Mesendoderm (in vitro differentiated cells): ENCODE data around the gene SH3BGR.

Experiments used
- DNase-seq: peaks from one replicate; pipeline ENCODE4 v3.0.0; 2013
- H2AK5ac ChIP-seq: 2 replicates; pipeline ENCODE4 v1.6.1; 2013; ENCODE audit warnings: low read length, inconsistent platforms
- H2BK120ac ChIP-seq: 2 replicates; pipeline ENCODE4 v1.6.1; 2013; ENCODE audit warnings: low read depth, mild to moderate bottlenecking, low read length, moderate library complexity, mixed read lengths
- H2BK15ac ChIP-seq: replicated peaks from 2 replicates; pipeline ENCODE4 v1.6.1; 2013; ENCODE audit warnings: low read depth, mild to moderate bottlenecking, moderate library complexity
- H2BK5ac ChIP-seq: 2 replicates; pipeline ENCODE4 v1.6.1; 2013; ENCODE audit warnings: low read length, inconsistent platforms
- H3K18ac ChIP-seq: 2 replicates; pipeline ENCODE4 v1.6.1; 2013; ENCODE audit warnings: mild to moderate bottlenecking, low read length, mixed read lengths
- H3K23ac ChIP-seq: one replicate; pipeline ENCODE4 v1.6.1; 2013; ENCODE audit warnings: low read length
- H3K27ac ChIP-seq: 2 replicates; pipeline ENCODE4 v1.5.1; 2013; ENCODE audit warnings: low read depth, mild to moderate bottlenecking, inconsistent platforms, low read length, moderate library complexity
- H3K27me3 ChIP-seq: 2 replicates; pipeline ENCODE4 v1.6.1; 2013; ENCODE audit warnings: low read length, control low read depth, mild to moderate bottlenecking, inconsistent platforms; ENCODE audit not compliant: insufficient read depth, poor library complexity
- H3K36me3 ChIP-seq: 2 replicates; pipeline ENCODE4 v1.6.1; 2013; ENCODE audit warnings: low read length, inconsistent platforms; ENCODE audit not compliant: control insufficient read depth, insufficient read depth
- H3K4ac ChIP-seq: one replicate; pipeline ENCODE4 v1.6.1; 2013; ENCODE audit warnings: low read depth, mild to moderate bottlenecking, low read length, moderate library complexity
- H3K4me1 ChIP-seq: 2 replicates; pipeline ENCODE4 v1.6.1; 2013; ENCODE audit warnings: low read depth, low read length, inconsistent platforms; ENCODE audit not compliant: control insufficient read depth
- H3K4me2 ChIP-seq: 2 replicates; pipeline ENCODE4 v1.6.1; 2013; ENCODE audit warnings: low read length
- H3K4me3 ChIP-seq: 2 replicates; pipeline ENCODE4 v1.5.1; 2013; ENCODE audit warnings: mild to moderate bottlenecking, low read length
- H3K56ac ChIP-seq: one replicate; pipeline ENCODE4 v1.6.1; 2013; ENCODE audit warnings: low read length
- H3K79me1 ChIP-seq: 2 replicates; pipeline ENCODE4 v1.6.1; 2013; ENCODE audit warnings: low read length, inconsistent platforms
- H3K79me2 ChIP-seq: 2 replicates; pipeline ENCODE4 v1.6.1; 2013; ENCODE audit warnings: mild to moderate bottlenecking, low read length; ENCODE audit not compliant: control insufficient read depth, insufficient read depth
- H3K9ac ChIP-seq: 2 replicates; pipeline ENCODE4 v1.6.1; 2013; ENCODE audit warnings: low read length, inconsistent platforms
- H4K5ac ChIP-seq: one replicate; pipeline ENCODE4 v1.6.1; 2013; ENCODE audit warnings: low read length
- H4K8ac ChIP-seq: one replicate; pipeline ENCODE4 v1.6.1; 2013; ENCODE audit warnings: low read depth, mild to moderate bottlenecking, control low read depth, low read length, moderate library complexity
- WGBS: extraction: QIAGEN DNeasy Blood & Tissue Kit; methylation state at CpG from one replicate; pipeline ENCODE4 v1.1.7; 2013; ENCODE audit warnings: low lambda C conversion rate, missing lambda C conversion rate; ENCODE audit not compliant: insufficient coverage; ENCODE audit errors: extremely low coverage; 5-methylcytosine and 5-hydroxymethylcytosine counted together

SH3BGR gene

GRCh38 chr21:39511102-39511501, 59.3 kb downstream of the SH3BGR start:
- no peaks in the 10 kb centered on the region for H3K79me1 ChIP-seq
- H2AK5ac ChIP-seq, result no peak overlapping the region
- no peaks in the 10 kb centered on the region for H3K36me3 ChIP-seq
- no peak overlapping the region for H2BK5ac ChIP-seq
- no peaks in the 10 kb centered on the region for H3K27me3 ChIP-seq
- no peak for DNase-seq
- no peak overlapping the region for H3K56ac ChIP-seq
- H3K4ac ChIP-seq, result no peak overlapping the region
- H4K8ac ChIP-seq, result no peak overlapping the region
- H3K4me1 ChIP-seq, result no peaks in the 10 kb centered on the region
- H2BK120ac ChIP-seq, result no peak overlapping the region
- no peak overlapping the region for H3K9ac ChIP-seq
- H3K4me2 ChIP-seq, result no peak overlapping the region
- no peak overlapping the region for H4K5ac ChIP-seq
- H3K79me2 ChIP-seq, result no peaks in the 10 kb centered on the region
- H3K27ac ChIP-seq, result no peak overlapping the region
- H3K18ac ChIP-seq, result no peak overlapping the region
- no peak overlapping the region for H2BK15ac ChIP-seq
- 100% methylated on average over 1 of the region's 3 CpGs for WGBS
- no peak overlapping the region for H3K23ac ChIP-seq
- no peak overlapping the region for H3K4me3 ChIP-seq

- Histone ChIP-seq H3K27me3 (no peaks in the 10 kb centered on the region), H3K79me1 (no peaks in the 10 kb centered on the region), H3K9ac (no peak overlapping the region), H3K4me3 (no peak overlapping the region), H3K79me2 (no peaks in the 10 kb centered on the region), H3K4ac (no peak overlapping the region), H4K5ac (no peak overlapping the region), H3K23ac (no peak overlapping the region), H2BK120ac (no peak overlapping the region), H3K56ac (no peak overlapping the region), H3K36me3 (no peaks in the 10 kb centered on the region), H4K8ac (no peak overlapping the region), H3K27ac (no peak overlapping the region), H2AK5ac (no peak overlapping the region), H3K4me2 (no peak overlapping the region), H3K4me1 (no peaks in the 10 kb centered on the region), H2BK15ac (no peak overlapping the region), H3K18ac (no peak overlapping the region), H2BK5ac (no peak overlapping the region)
- DNase-seq, result no peak
- WGBS, result no CpG with 5 or more reads among the region's 1 CpG
These were observed 62.0 kb downstream of the SH3BGR start for GRCh38 chr21:39513735-39514134.

- H3K27ac ChIP-seq, result no peak overlapping the region
- no CpG with 5 or more reads among the region's 8 CpGs for WGBS
- no peak overlapping the region for H3K9ac ChIP-seq
- H4K8ac ChIP-seq, result no peak overlapping the region
- H3K56ac ChIP-seq, result no peak overlapping the region
- H3K4me1 ChIP-seq, result no peaks in the 10 kb centered on the region
- no peak overlapping the region for H3K23ac ChIP-seq
- no peak for DNase-seq
- no peak overlapping the region for H2AK5ac ChIP-seq
- no peak overlapping the region for H3K4me2 ChIP-seq
- H3K27me3 ChIP-seq, result no peaks in the 10 kb centered on the region
- H3K79me1 ChIP-seq, result no peaks in the 10 kb centered on the region
- H2BK120ac ChIP-seq, result no peak overlapping the region
- H2BK5ac ChIP-seq, result no peak overlapping the region
- no peak overlapping the region for H3K18ac ChIP-seq
- H3K4ac ChIP-seq, result no peak overlapping the region
- no peak overlapping the region for H2BK15ac ChIP-seq
- H4K5ac ChIP-seq, result no peak overlapping the region
- no peaks in the 10 kb centered on the region for H3K79me2 ChIP-seq
- no peak overlapping the region for H3K4me3 ChIP-seq
- no peaks in the 10 kb centered on the region for H3K36me3 ChIP-seq
These were observed 64.1 kb downstream of the SH3BGR start for GRCh38 chr21:39515684-39516472.

GRCh38 chr21:39518055-39518846, 66.5 kb downstream of the SH3BGR start:
- Histone ChIP-seq H3K79me1 (no peaks in the 10 kb centered on the region), H3K18ac (no peak overlapping the region), H3K4ac (no peak overlapping the region), H2BK5ac (no peak overlapping the region), H3K4me3 (no peak overlapping the region), H3K23ac (no peak overlapping the region), H2BK15ac (no peak overlapping the region), H3K56ac (no peak overlapping the region), H4K5ac (no peak overlapping the region), H3K27me3 (no peaks in the 10 kb centered on the region), H3K4me2 (no peak overlapping the region), H3K4me1 (no peaks in the 10 kb centered on the region), H2BK120ac (no peak overlapping the region), H3K36me3 (no peaks in the 10 kb centered on the region), H2AK5ac (no peak overlapping the region), H3K79me2 (no peaks in the 10 kb centered on the region), H3K9ac (no peak overlapping the region), H4K8ac (no peak overlapping the region), H3K27ac (no peak overlapping the region)
- DNase-seq, result peak; percentile 89
- WGBS, result no CpG with 5 or more reads among the region's 13 CpGs

GRCh38 chr21:39518847-39519210, 67.1 kb downstream of the SH3BGR start:
- Histone ChIP-seq H3K9ac (no peak overlapping the region), H2BK5ac (no peak overlapping the region), H3K4me2 (no peak overlapping the region), H3K4me3 (no peak overlapping the region), H3K4ac (no peak overlapping the region), H3K79me1 (no peaks in the 10 kb centered on the region), H2BK15ac (no peak overlapping the region), H3K36me3 (no peaks in the 10 kb centered on the region), H2AK5ac (no peak overlapping the region), H3K18ac (no peak overlapping the region), H3K23ac (no peak overlapping the region), H4K8ac (no peak overlapping the region), H3K56ac (no peak overlapping the region), H3K79me2 (no peaks in the 10 kb centered on the region), H3K27me3 (no peaks in the 10 kb centered on the region), H4K5ac (no peak overlapping the region), H2BK120ac (no peak overlapping the region), H3K4me1 (no peaks in the 10 kb centered on the region), H3K27ac (no peak overlapping the region)
- WGBS, result no CpG with 5 or more reads among the region's 5 CpGs
- no peak for DNase-seq
